GM10248 (cell line): ENCODE data around the gene CIC.

Experiments used
- CTCF ChIA-PET: fragments of 300-600 bp; sonication (Branson Sonifier 250); formaldehyde crosslinking; extraction: SDS; loops from one replicate; lab custom pipeline; 2021; ENCODE audit warnings: antibody characterized with exemption; lab: Yijun Ruan, JAX
- POLR2A ChIA-PET: fragments of 350-650 bp; sonication (Branson Sonifier 250); formaldehyde crosslinking; extraction: SDS; loops from one replicate; lab custom pipeline; 2020; ENCODE audit warnings: antibody characterized with exemption; lab: Yijun Ruan, JAX
- DNase-seq: peaks from one replicate; pipeline ENCODE4 v3.0.0; 2012; ENCODE audit errors: extremely low spot score
- TF ChIP-seq, protein P1 (sequence below): IDR thresholded peaks from 2 replicates; pipeline ENCODE4 v1.5.1; 2012; ENCODE audit warnings: mild to moderate bottlenecking, low read depth; ENCODE audit errors: extremely low read depth, missing control alignments, control extremely low read depth

Gene CIC

DNA sequence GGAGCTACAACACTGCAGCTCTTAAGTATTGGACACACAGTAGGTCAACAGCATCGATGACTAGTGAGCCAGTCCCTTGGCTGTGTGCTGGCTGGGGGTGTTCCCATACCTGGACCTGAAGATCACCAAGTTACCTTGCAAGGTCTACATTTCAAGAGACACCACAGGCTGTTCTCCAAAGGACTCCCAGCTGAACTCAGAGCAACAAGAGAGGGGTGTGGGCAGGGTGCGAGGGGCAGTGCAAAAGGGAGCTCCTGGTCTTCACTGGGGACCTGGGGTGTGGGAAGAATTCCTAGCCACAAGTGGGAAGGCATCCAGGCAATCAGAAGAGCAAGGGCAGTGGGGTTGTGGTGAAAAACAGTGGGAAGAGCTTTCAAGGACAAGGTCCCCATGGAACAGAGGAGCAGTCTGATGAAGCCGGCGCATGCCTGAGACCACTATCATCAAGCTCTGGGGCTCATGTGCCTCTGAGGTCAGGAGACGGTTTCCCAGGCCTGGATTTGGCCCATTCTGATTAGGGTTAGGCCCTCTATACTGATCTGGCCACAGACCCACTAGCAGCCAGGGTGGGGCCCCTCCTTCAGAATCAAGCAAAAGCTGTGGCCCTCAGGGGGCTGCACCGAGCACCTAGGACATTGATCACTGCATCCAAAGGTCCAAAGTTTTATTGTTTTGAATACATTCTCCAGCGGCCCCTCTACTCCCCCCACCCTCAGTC is 22.0 kb upstream of the CIC start:
- ChIA-PET CTCF (interaction anchor here (0.9 to 8.8 kb wide), 10 partner anchors 10 to 147 kb away, joined by 3 to 87 read pairs (median 4); partner anchors contain the start of gene POU2F2), POLR2A (no interaction called here)
- TF ChIP-seq, protein P1, sequence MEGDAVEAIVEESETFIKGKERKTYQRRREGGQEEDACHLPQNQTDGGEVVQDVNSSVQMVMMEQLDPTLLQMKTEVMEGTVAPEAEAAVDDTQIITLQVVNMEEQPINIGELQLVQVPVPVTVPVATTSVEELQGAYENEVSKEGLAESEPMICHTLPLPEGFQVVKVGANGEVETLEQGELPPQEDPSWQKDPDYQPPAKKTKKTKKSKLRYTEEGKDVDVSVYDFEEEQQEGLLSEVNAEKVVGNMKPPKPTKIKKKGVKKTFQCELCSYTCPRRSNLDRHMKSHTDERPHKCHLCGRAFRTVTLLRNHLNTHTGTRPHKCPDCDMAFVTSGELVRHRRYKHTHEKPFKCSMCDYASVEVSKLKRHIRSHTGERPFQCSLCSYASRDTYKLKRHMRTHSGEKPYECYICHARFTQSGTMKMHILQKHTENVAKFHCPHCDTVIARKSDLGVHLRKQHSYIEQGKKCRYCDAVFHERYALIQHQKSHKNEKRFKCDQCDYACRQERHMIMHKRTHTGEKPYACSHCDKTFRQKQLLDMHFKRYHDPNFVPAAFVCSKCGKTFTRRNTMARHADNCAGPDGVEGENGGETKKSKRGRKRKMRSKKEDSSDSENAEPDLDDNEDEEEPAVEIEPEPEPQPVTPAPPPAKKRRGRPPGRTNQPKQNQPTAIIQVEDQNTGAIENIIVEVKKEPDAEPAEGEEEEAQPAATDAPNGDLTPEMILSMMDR = no peak
- DNase-seq = no peak

DNA sequence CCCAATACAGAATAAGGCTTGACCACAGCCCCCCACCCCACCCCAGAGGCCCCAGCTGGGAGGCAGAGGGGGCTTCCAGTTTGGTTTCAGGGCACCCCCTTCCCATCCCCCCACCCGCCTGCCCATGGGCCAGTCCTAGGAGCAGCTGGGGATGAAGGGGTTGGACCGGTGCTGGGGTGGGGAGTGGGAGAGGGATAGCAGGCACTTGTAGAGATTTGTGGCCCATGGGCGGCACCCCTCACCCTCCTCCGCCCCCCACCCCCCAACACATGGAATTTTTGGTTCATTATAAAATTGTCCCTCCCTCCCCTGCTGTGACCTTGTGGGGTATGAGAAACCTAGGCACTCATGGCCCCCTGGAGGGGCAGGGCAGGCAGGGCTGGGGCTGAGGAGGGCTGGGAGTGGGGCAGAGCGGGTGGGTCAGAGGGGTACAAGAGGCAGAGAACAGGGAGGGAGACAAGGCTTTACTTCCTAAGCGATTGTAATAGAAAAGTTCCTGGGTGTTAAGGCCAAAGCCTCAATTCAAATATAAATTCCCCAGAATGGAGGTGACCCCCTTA is 21.3 kb upstream of the CIC start:
- no peak for DNase-seq
- TF ChIP-seq, protein P1 = no peak
- POLR2A ChIA-PET = interaction anchor here (0.6 to 0.7 kb wide), 2 partner anchors 35 to 82 kb away, joined by 4 to 8 read pairs; no protein-coding TSS in a partner anchor
- CTCF ChIA-PET = interaction anchor here (1.2 to 8.8 kb wide), 6 partner anchors 20 to 148 kb away, joined by 3 to 87 read pairs (median 3); no protein-coding TSS in a partner anchor

DNA sequence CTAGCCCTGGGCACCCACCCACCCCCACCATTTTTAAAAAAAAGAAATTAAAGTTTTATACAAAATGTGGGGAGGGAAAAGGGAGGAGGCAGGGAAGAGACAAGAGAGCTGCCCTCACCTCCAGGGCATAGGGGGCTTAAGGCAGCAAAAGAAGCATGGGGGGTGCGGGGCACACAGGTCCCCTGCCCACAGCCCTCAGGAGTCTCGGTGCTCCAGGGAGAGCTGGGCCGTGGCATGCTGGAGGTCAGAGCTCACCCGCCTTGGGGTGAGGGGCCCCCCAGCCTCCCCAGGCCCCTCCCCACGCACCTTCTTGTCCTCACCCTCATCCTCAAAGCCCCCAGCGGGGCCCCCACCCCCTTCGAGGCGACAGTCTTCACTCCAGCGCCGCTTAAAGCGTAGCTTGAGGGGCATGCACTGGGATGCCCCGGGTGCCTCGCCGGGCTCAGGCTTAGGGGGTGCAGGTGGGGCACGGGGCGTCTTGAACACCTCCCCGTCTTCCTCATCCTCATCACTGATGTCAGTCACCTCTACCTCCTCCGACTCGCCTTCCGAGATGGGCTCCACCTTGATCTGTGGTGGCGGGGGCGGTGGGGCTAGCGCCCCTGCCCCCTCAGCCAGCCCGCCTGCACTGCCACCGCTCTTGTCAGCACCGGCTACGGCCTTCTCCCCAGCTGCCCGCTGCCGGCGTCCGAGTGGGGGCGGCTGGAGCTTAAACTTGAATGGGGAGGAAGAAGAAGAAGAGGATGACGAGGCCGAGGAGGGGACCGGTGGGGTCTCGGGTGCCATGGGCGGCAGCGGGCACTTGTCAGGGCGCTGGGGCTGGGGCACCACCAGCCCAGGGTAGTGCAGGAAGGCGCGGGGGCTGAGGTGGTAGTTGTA is 20.5 kb upstream of the CIC start:
- DNase-seq = no peak
- ChIA-PET CTCF (interaction anchor here (8.8 kb wide), 1 partner anchor 31 kb away, joined by 87 read pairs; no protein-coding TSS in a partner anchor), POLR2A (interaction anchor here (0.6 to 0.7 kb wide), 2 partner anchors 34 to 81 kb away, joined by 4 to 8 read pairs; no protein-coding TSS in a partner anchor)
- TF ChIP-seq, protein P1 = no peak

DNA sequence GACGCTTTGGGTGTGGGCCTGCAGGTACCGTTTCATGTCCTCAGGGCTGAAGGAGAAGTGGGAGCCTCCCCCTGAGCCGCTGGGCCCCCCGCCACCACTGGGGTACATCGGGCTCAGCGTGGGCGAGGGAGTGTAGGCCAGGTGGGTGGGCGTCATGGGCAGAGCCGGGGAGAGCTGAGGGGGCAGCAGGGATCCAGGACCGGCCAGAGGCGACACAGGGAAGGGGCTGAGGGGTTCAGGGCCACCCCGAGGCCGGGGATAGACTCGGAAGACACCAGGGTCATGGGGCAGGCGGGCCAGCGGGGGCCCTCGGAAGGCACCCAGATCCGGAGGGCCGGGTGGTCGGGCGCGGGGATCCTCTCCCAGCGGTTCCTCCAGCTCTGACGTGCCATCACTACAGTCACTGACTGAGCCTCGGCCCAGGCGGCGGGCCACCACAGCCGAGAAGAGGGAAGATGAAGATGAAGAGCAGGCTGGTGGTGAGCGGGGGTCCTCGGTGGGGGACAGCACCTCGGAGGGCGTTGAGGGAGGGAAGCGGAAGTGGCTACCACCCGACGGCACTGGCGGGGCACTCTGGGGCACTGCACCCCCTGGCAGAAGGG is 19.8 kb upstream of the CIC start:
- no peak for DNase-seq
- CTCF ChIA-PET = interaction anchor here (1.1 to 8.8 kb wide), 3 partner anchors 19 to 47 kb away, joined by 3 to 87 read pairs (median 5); no protein-coding TSS in a partner anchor
- TF ChIP-seq, protein P1 = no peak
- POLR2A ChIA-PET = no interaction called here

DNA sequence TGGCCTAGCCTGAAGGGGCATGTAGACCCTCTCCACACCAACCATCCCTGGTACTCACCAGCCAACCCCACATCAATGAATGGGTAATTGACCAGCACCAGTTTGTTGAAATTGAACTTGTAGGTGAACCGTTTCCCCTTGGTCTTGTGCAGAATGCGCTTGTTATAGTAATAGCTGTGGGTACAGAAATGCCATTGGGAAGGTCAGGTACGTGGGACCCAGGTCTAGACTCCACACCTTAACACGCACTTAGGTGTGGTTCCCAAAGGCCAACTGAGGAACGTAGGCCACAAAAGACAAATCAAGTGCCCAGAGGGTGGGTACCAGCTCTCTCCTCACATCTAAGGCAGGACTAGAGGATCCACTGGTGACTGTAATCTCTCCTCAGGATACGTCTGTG is 19.3 kb upstream of the CIC start:
- ChIA-PET POLR2A (no interaction called here), CTCF (interaction anchor here (0.8 to 1.2 kb wide), 3 partner anchors 20 to 47 kb away, joined by 3 to 5 read pairs (median 5); no protein-coding TSS in a partner anchor)
- TF ChIP-seq, protein P1 = no peak
- no peak for DNase-seq
